Mucosa of rectum (tissue), 2 donors: Measurements from ENCODE around the gene TMEM86B.
A peak's percentile ranks its signal among the peaks of the same experiment; 100 is the strongest.

Experiments
- H3K27ac ChIP-seq, 2 donors: one replicate each; pipeline ENCODE4 v1.7.0; 2013; ENCODE audit warnings: inconsistent platforms in 2 of 2, low read depth in 2 of 2, low read length in 2 of 2
- H3K27me3 ChIP-seq, 2 donors: one replicate each; pipeline ENCODE4 v1.7.0; 2013; ENCODE audit warnings: low read length in 2 of 2; ENCODE audit not compliant: control insufficient read depth in 2 of 2, insufficient read depth in 2 of 2
- H3K36me3 ChIP-seq, 2 donors: one replicate each; pipeline ENCODE4 v1.7.0; 2013; ENCODE audit warnings: low read length in 2 of 2; ENCODE audit not compliant: control insufficient read depth in 2 of 2, insufficient read depth in 2 of 2
- H3K4me1 ChIP-seq, 2 donors: one replicate each; pipeline ENCODE4 v1.7.0; 2013; ENCODE audit warnings: low read length in 2 of 2, mild to moderate bottlenecking in 1 of 2; ENCODE audit not compliant: control insufficient read depth in 2 of 2, insufficient read depth in 2 of 2
- H3K4me3 ChIP-seq, 2 donors: one replicate each; pipeline ENCODE4 v1.7.0; 2013; ENCODE audit warnings: low read length in 2 of 2
- H3K9ac ChIP-seq, 2 donors: one replicate each; pipeline ENCODE4 v1.7.0; 2013; ENCODE audit warnings: low read length in 2 of 2, low read depth in 1 of 2, mild to moderate bottlenecking in 1 of 2
- H3K9me3 ChIP-seq, 2 donors: one replicate each; pipeline ENCODE4 v1.7.0; 2013; ENCODE audit warnings: low read length in 2 of 2; ENCODE audit not compliant: control insufficient read depth in 2 of 2
- donor health status: healthy.
- donor health status: Normal muscosa, but diverticular disease.

TMEM86B gene

DNA sequence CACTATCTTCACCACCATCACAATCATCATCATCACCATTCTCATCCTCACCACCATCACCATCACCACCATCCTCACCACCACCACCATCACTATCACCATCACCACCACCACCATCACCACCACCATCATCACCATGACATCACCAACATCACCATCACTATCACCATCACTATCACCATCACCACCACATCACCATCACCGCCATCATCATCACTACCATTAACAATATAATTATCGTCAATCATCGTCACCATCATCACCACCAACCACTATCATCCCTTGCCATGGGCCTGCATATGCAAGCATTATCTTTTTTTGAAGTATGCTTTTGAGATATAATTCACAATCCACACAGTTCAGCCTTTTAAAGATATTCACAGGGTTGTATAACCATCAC, 37.8 kb upstream of the TMEM86B start:
- Histone ChIP-seq H3K4me3 (no peak overlapping the region), H3K9me3 (no peaks in the 10 kb centered on the region), H3K9ac (no peak overlapping the region), H3K27ac (no peak overlapping the region), H3K27me3 (no peaks in the 10 kb centered on the region), H3K4me1 (no peaks in the 10 kb centered on the region), H3K36me3 (peaks cover 7 to 15% of the 10 kb centered on the region in 2 donors)

DNA sequence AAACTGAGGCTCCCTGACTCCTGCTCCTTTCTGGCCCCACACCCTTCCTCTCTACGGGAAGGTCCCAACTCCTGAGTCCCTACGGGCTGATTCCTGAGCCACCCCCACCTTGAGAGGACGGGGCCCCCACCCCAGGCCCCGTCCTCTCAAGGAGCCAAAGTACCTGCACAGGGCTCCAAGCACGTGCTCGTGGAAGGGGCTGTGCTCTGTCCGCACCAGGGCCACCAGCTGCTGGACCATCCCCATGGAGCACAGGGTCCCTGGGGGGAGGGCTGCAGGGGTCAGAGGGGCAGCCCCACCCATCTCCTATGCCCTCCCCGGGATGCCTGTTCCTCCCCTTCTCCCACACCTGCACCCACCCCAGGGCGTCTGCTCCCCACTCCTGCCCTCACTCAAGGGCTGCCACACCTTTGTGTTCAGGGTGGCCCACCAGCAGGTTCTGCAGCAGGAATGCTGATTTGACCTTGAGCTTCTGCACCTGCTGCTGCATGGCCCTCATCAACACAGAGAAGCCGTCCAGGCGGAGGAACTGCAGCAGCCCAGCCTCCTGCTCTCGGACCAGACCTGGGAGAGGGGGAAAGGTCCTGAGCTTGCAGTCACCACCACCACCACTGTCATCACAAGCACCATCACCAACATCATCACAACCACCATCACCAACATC, 37.3 kb upstream of the TMEM86B start:
- Histone ChIP-seq H3K36me3 (peaks cover 7 to 15% of the 10 kb centered on the region in 2 donors), H3K9me3 (no peaks in the 10 kb centered on the region), H3K4me1 (no peaks in the 10 kb centered on the region), H3K27me3 (no peaks in the 10 kb centered on the region), H3K4me3 (no peak overlapping the region), H3K27ac (no peak overlapping the region), H3K9ac (no peak overlapping the region)

DNA sequence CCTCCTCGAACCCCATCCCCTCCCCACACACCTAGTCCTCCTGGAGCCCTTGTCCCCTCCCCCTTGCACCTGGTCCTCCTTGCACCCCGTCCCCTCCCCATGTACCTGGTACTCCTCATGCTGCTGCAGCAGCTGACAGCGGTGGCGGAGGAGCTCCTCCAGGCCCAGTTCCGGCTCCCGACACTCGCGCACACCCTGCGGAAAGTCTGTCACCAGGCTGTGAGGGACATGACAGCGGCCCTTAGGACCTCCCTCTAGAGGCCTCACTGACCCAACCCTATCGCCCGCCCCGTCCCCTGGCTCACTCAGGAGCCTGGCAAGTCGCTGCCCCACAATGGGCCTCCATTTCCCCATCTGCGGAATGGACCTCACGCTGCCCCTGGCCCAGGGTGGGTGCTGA, 36.6 kb upstream of the TMEM86B start:
- no peak overlapping the region for H3K4me3 ChIP-seq
- peaks cover 7 to 10% of the 10 kb centered on the region in 2 donors for H3K36me3 ChIP-seq
- no peaks in the 10 kb centered on the region for H3K9me3 ChIP-seq
- no peak overlapping the region for H3K27ac ChIP-seq
- no peak overlapping the region for H3K9ac ChIP-seq
- no peaks in the 10 kb centered on the region for H3K4me1 ChIP-seq
- no peaks in the 10 kb centered on the region for H3K27me3 ChIP-seq

DNA sequence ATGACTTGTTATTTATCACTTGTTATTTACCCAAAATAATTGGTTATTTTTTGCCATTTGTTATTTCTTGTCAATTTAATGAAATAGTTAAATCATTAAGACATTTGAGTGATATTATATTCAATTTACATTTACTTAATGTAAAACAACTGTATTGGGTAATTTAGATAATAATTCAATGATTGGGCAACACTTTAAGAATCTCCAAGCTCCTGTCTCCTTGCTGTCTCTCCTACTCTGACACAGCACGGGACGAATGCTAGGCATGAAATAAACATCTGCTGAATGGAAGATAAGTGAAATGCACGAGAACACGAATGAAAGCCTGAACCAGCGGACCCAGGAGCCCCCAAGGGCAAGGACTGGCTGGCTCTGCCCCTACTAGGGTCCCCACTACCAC, 36.0 kb upstream of the TMEM86B start:
- peaks cover 5% of the 10 kb centered on the region in 2 donors for H3K4me1 ChIP-seq
- no peak overlapping the region for H3K9ac ChIP-seq
- H3K9me3 ChIP-seq, result no peaks in the 10 kb centered on the region
- no peak overlapping the region for H3K4me3 ChIP-seq
- H3K27me3 ChIP-seq, result no peaks in the 10 kb centered on the region
- peaks cover 4 to 5% of the 10 kb centered on the region in 2 donors for H3K36me3 ChIP-seq
- no peak overlapping the region for H3K27ac ChIP-seq

DNA sequence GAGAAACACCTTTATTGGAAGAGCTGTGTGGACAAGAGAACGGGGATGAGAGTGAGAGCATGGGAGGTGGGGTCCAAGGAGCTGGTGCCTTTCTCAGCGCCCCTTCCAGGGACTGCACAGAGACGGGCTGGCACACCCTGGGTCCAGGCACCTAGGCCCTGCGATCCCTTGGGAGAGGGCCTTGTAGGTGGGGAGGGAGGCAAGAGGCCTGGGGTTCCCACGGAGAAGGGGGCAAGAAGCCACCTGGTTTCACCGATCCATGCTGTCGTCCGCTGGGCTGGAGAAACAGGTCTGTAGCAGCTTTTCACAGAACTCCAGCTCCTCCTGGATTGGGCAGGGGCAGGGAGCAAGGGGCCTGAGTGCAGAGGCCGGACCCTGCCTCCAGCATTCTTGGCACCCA, 33.8 kb upstream of the TMEM86B start:
- H3K27me3 ChIP-seq, result no peaks in the 10 kb centered on the region
- no peaks in the 10 kb centered on the region for H3K9me3 ChIP-seq
- H3K9ac ChIP-seq, result no peak overlapping the region
- peaks cover 0 to 4% of the 10 kb centered on the region in 2 donors for H3K36me3 ChIP-seq
- H3K4me3 ChIP-seq, result no peak overlapping the region
- no peak overlapping the region for H3K27ac ChIP-seq
- H3K4me1 ChIP-seq, result peaks cover 7 to 8% of the 10 kb centered on the region in 2 donors

DNA sequence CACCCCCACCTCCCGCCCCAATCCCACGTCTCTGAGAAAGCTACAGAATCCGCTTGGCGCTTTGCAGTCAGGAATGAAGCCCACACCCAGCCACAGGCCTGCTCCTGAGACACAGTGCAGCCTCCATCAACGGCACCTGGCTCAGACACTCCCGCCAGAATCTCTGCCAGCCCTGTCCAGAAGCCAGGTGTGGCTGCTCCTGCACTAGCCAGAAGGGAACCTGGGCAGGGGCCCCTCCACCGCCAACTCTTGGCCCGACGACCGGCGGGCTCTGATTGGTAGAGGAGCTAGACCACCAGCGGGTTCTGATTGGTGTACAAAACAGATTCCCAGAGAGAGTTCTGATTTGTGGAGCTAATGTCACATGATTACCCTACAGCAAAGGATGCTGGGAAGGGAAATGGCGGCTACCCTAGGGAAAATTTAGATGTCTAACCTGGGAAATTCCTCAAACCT, 33.1 kb upstream of the TMEM86B start:
- H3K9ac ChIP-seq, result no peak overlapping the region
- H3K36me3 ChIP-seq, result peaks cover 0 to 4% of the 10 kb centered on the region in 2 donors
- H3K27ac ChIP-seq, result no peak overlapping the region
- peaks cover 12 to 15% of the 10 kb centered on the region in 2 donors for H3K4me1 ChIP-seq
- H3K27me3 ChIP-seq, result no peaks in the 10 kb centered on the region
- no peak overlapping the region for H3K4me3 ChIP-seq
- H3K9me3 ChIP-seq, result no peaks in the 10 kb centered on the region

DNA sequence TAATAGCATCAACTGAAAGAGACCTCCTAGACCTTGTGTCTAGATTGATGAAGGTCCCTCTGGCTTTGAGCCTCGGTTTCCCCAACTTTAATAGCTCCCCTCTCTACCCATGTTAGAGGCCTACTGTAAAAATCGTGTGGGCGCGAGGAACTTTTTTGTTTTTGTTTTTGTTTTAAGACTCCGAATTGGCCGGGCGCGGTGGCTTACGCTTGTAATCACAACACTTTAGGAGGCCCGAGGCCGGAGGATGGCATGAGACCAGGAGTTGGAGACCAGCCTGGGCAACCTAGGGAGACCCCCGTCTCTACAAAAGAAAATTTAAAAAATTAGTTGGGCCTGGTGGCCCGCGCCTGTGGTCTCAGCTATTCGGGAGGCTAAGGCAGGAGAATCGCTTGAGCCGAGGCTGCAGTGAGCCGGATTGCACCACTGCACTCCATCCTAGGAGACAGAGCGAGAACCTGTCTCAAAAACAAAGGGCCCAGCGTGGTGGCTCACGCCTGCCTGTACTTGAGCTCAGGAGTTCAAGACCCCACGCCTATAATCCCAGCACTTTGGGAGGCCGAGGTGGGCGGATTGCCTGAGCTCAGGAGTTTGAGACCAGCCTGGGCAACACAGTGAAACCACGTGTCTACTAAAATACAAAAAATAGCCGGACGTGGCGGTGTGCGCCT, 31.1 kb upstream of the TMEM86B start:
- no peaks in the 10 kb centered on the region for H3K27me3 ChIP-seq
- no peaks in the 10 kb centered on the region for H3K9me3 ChIP-seq
- H3K4me3 ChIP-seq, result peak overlapping the region; percentile 84 to 93
- peak overlapping the region; percentile 88 to 97 for H3K9ac ChIP-seq
- peak overlapping the region; percentile 93 to 96 for H3K27ac ChIP-seq
- peaks cover 31 to 33% of the 10 kb centered on the region in 2 donors for H3K4me1 ChIP-seq
- peaks cover 0 to 4% of the 10 kb centered on the region in 2 donors for H3K36me3 ChIP-seq

DNA sequence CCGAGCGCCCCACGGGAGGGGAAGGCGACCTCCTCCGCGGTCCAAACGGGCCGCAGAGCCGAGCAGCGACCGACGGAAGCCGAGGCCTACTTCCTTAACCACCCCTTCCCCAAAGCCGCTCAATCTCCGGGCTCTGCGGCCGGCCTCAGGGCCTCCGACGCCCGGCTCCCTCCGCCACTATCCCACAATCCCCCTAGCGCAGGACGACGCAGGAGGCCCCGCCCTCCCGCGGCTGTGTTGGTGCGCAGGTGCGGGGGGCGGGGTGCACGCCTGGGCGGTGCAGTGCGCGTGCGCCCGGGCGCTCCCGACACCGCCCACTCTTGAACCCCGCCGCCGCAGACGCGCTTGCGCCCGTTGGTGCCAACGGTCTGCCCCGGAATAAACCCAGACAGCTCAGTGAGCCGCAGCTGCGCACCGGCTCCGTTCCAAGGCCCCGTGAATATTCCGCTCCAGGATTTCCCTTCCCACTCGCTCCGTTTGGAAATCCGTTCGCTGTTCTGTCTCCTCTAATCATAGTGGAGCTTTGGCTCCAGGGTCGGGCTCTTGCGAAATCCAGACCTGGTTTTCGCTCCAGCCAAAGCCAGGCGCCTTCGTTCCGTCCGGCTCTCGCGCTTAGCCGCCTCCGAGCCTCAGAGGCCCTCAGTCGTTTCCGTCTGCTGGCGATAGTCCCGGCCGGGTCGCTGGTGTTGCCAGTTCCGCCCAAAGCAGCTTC, 30.4 kb upstream of the TMEM86B start, which contains the start of gene PPP6R1:
Gene PPP6R1, minus strand, starts transcription at position 190 of the 712 bp plus-strand sequence. CDS start 11,914 bp downstream, outside the sequence.
- Histone ChIP-seq H3K36me3 (peaks cover 0 to 4% of the 10 kb centered on the region in 2 donors), H3K27me3 (no peaks in the 10 kb centered on the region), H3K9me3 (no peaks in the 10 kb centered on the region), H3K4me3 (peak within 1 kb of the TSS; percentile 84 to 93), H3K9ac (peak within 1 kb of the TSS; percentile 96 to 97), H3K27ac (peak within 1 kb of the TSS; percentile 93 to 96), H3K4me1 (peaks cover 33 to 36% of the 10 kb centered on the region in 2 donors)

DNA sequence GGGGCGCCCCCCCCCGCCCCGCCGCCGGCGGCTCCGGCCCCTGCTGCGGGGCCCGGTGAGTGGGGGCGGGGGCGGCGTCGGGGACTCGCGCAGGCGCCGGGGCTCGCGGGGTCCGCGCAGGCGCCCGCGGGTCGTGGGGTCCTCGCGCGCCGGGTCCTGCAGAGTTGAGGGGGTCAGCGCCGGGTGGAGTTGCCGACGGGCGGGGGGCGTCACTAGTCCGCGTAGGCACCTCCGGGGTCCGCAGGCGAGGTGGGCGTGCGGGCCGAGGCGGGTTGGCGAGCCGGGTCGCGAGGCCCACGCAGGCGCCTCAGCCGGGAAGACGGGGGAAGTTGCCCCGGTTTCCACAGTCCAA, 29.9 kb upstream of the TMEM86B start:
- Histone ChIP-seq H3K4me3 (peak overlapping the region; percentile 84 to 93), H3K9ac (peak overlapping the region; percentile 86 to 96), H3K27ac (peak overlapping the region; percentile 93 to 96), H3K36me3 (peaks cover 0 to 4% of the 10 kb centered on the region in 2 donors), H3K9me3 (no peaks in the 10 kb centered on the region), H3K4me1 (peaks cover 33 to 36% of the 10 kb centered on the region in 2 donors), H3K27me3 (no peaks in the 10 kb centered on the region)
